Fibroblast of skin of scalp (primary cell): Measurements from ENCODE around the gene LRRK1.
A peak's percentile ranks its signal among the peaks of the same experiment; 100 is the strongest.

Experiments
- DNase-seq: peaks from one replicate; pipeline ENCODE4 v3.0.0-alpha.2; 2013

LRRK1 gene

GRCh38 chr15:100981086-100981485 is 61.9 kb downstream of the LRRK1 start:
- DNase-seq: no peak

GRCh38 chr15:100983221-100983620 is 64.1 kb downstream of the LRRK1 start:
- no peak for DNase-seq

DNA sequence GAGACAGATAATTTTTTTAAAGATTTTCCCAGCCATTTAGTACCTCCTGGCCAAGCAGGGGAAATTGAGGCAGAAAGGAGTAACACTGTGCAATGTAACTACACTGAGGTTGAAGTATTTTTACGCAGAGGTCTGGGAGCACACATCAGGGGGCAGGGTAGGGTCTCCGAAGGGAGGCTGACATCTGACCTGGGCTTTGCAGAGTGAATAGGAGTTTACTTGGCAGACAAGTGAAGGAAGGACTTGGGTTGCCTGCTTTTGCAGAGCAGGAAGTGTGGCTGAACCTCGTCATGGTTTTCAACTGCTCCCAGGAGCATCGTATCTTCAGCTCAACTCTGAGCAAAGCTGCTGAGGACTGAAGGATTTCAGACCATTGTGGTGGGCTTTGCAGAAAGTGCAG is 66.2 kb downstream of the LRRK1 start:
- no peak for DNase-seq

- no peak for DNase-seq
Measured at GRCh38 chr15:100986158-100986896, 67.2 kb downstream of the LRRK1 start.

- DNase-seq: no peak
Measured at GRCh38 chr15:100987143-100987542, 68.0 kb downstream of the LRRK1 start.

GRCh38 chr15:100988297-100988696 is 69.1 kb downstream of the LRRK1 start:
- no peak for DNase-seq

GRCh38 chr15:100988857-100989256 is 69.7 kb downstream of the LRRK1 start:
- DNase-seq: no peak

- no peak for DNase-seq
Measured at GRCh38 chr15:100994597-100995446, 75.7 kb downstream of the LRRK1 start.

DNA sequence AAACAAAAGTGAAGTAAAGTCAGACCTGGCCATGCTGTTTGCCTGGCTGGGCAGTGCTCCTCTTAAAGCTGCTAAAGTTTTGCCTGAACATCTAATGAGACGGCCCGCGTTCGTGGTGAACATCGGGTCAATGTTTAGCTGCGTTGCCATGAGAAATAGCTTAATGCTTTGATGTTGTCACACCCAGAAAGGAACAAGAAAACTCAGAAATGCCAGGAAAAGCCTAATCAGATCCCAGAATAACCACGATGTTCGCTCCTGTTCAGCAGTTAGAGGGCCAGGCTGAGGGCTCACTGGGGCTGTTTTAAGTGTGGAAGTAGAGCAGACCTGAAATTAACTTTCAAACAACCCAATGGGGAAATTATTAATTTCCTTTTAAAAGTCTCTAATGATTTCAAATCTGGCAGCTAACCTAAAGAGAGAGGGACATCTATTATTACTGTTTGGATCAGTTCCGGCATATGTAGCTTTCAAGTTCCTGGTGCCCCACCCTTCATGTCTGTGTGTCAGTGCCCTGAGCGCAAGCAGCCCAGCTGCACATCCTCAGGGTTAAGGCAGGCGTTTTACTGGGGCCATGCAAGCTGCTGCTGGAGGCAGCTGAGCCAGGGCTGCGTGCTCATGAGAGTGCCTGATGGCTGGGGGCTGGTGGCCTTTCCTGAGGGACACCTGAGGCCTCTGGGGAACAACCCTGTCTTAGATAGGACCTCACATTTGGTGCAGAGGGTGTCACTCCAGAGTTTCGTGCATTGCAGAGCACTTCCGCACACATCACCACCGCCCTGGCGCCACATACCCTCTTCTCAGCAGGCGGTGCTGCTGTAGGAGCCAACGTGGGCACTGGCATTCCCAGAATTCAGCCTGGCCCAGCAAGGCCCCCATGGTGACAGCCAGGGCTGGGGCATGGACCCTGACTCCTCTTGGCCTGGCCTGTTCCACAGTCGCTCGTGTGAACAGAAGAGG is 76.6 kb downstream of the LRRK1 start:
- DNase-seq: no peak

GRCh38 chr15:100997442-100997841 is 78.3 kb downstream of the LRRK1 start:
- DNase-seq: peak; percentile 24

DNA sequence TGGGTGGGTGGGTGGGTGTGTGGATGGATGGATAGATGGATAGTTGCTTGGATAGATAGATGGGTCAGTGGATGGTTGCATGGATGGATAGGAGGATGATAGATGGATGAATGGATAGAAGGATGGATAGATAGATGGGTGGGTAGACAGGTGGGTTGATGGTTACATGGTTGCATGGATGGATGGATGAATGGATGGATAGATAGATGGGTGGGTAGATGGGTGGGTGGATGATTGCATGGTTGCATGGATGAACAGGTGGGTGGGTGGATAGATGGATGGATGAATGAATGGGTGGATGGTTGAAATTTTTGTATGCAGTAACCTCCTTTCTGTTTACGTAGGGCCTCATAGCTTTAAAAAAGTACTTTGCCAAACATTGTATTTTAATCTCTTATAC is 79.5 kb downstream of the LRRK1 start:
- DNase-seq: no peak

DNA sequence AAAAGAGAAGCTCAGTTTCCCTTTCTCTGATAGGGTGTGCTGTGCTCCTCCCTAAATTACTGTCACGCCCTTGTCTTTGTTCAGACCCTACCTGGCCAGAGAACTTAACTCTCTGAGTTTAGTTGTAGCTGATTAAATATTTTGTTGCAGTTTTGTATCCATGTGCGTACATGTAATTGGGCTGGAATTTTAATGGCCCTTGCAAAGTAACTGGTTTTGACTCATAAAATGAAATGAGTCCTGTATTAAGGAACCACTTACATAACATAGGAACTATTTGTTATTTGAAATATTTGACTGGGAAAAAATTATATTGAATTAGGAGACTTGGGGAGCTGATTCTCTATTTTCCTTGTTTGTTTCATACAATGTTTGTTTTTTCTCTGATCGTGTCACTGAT is 80.2 kb downstream of the LRRK1 start:
- no peak for DNase-seq

GRCh38 chr15:101000271-101000681 is 81.1 kb downstream of the LRRK1 start:
- DNase-seq: peak; percentile 12

- no peak for DNase-seq
Measured at GRCh38 chr15:101001056-101001455, 81.9 kb downstream of the LRRK1 start.

DNA sequence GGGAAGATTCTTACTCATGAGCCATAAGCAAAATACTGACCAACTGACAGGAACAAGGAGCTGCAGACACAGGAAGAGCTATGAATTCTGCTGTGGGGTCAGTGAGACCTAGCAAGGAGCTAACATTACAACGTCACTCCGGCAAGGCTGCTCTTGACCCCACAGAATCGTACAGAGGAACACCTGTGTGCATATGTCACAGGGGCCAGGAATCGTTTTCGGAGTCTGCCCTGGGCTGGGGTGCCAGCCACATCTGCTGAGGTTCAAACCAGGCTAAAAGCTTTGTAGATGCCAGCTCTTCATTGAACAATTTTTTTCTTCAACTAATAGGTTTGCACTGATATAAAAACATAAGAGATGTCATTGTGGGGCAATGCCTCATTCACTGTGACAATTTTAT is 82.6 kb downstream of the LRRK1 start:
- DNase-seq: no peak

DNA sequence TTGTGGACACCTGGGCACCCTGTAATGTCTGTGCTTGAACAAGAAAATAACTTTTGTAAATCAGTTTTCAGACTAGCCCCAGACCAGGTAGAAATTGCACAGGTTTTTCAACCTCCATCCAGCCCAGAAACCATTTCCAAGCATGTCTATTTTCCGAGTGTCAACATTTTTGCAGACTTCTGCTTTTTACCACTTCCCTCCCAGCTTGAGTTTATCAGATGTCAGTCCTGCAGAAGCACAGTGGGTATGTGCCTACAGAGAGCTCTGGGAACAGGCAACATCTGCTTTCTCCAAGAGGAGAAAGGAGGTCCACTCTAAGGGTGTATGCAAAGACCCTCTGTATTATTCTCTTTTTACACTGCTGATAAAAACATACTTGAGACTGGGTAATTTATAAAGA is 83.9 kb downstream of the LRRK1 start:
- no peak for DNase-seq

DNA sequence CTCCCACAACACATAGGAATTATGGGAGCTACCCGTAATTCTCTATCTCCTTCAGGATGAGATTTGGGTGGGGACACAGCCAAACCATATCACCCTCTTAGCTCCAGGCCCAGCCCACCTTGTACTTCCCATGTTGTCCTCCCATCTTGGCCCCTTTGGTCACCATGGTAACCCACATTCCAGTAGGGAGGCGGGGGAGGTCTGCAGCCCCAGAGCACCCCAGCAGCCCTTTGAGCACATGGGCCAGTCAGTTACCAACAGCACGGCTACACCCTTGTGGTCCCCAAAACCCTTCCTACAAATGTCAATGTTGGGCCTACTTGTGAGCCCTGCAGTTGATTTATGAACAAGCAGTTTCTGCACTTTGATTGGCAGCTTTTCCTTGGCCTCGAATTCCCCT is 84.5 kb downstream of the LRRK1 start:
- no peak for DNase-seq

- DNase-seq: no peak
Measured at GRCh38 chr15:101004500-101004899, 85.3 kb downstream of the LRRK1 start.

DNA sequence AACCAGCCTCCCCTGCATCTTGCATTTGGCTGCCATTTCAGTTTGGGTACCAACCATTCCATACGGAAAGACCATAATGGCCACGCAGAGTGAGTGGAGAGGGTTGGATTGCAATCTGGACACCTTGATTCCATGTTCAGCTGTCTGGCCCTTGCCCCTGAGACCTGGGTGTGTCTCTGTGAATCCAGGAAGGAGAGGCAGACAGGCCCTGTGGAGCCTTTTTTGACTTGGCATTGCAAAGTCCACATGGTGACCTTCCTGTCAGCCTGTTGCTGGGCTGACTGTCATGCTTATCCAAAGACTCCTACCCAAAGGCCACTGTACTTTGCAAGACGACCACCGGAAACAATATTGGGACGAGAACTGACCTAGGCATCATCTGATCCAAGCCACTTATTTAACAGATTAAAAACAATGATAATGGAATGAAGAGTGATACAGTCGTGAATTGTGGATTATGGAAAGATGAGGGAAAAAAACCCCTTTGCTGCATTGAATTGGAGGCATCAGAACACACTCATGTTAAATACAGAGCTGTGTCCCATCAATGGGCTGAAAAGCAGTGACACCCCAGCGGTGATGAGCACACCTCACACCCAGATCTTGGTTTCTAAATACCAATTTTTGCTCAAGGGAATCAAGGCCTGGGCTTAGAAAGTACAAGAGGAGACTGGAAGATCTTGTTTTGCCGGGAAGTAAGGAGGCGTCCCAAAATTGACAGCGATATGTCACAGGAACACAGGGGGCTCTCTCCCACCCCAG is 86.0 kb downstream of the LRRK1 start:
- DNase-seq: no peak

GRCh38 chr15:101006931-101007691 is 88.0 kb downstream of the LRRK1 start:
- DNase-seq: peak; percentile 81
